LNCaP clone FGC (cell line): ENCODE results near the gene SLC2A14.
"Not testable (repeated sequence)": the region's sequence is repeated elsewhere in the genome, so short reads cannot be mapped to it uniquely, and the experiment has no call there.

Source experiments
- DNase-seq: peaks from one replicate; pipeline ENCODE4 v3.0.0-alpha.2; 2011; ENCODE audit warnings: low read depth
- H3K4me3 ChIP-seq: 2 replicates; pipeline ENCODE4 v1.5.1; 2011; ENCODE audit warnings: mild to moderate bottlenecking, low read depth, low read length, control low read depth
- TF ChIP-seq, protein P1 (sequence below): IDR thresholded peaks from 2 replicates; pipeline ENCODE4 v1.5.1; 2012; ENCODE audit warnings: mild to moderate bottlenecking; ENCODE audit not compliant: control insufficient read depth, insufficient read depth; ENCODE audit errors: extremely low read depth

SLC2A14 gene

GRCh38 chr12:7787574-7788293 lies 85.0 kb downstream of the SLC2A14 start:
- H3K4me3 ChIP-seq = no peak overlapping the region
- DNase-seq = no peak
- TF ChIP-seq, protein P1, sequence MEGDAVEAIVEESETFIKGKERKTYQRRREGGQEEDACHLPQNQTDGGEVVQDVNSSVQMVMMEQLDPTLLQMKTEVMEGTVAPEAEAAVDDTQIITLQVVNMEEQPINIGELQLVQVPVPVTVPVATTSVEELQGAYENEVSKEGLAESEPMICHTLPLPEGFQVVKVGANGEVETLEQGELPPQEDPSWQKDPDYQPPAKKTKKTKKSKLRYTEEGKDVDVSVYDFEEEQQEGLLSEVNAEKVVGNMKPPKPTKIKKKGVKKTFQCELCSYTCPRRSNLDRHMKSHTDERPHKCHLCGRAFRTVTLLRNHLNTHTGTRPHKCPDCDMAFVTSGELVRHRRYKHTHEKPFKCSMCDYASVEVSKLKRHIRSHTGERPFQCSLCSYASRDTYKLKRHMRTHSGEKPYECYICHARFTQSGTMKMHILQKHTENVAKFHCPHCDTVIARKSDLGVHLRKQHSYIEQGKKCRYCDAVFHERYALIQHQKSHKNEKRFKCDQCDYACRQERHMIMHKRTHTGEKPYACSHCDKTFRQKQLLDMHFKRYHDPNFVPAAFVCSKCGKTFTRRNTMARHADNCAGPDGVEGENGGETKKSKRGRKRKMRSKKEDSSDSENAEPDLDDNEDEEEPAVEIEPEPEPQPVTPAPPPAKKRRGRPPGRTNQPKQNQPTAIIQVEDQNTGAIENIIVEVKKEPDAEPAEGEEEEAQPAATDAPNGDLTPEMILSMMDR = no peak

- H3K4me3 ChIP-seq = no peak overlapping the region
- TF ChIP-seq, protein P1 = no peak
- DNase-seq = no peak
These were observed 88.0 kb downstream of the SLC2A14 start for GRCh38 chr12:7784701-7785100.

DNA sequence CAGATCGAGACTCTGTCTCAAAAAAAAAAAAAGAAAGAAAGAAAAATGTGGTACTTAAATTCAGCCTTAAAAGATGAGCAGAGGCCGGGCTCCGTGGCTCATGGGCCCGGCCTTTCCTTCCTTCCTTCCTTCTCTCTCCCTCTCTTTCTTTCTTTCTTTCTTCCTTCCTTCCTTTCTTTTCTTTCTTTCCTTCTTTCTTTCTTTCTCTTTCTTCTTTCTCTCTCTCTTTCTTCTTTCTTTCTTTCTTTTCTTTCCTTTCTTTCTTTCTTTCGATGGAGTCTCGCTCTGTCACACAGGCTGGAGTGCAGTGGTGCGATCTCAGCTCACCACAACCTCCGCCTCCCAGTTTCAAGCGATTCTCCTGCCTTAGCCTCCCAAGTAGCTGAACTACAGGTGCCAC lies 89.3 kb downstream of the SLC2A14 start:
- not testable (repeated sequence) for H3K4me3 ChIP-seq, DNase-seq

- DNase-seq = no peak
- TF ChIP-seq, protein P1 = no peak
- H3K4me3 ChIP-seq = no peak overlapping the region
These were observed 90.7 kb downstream of the SLC2A14 start for GRCh38 chr12:7782055-7782454.

GRCh38 chr12:7781274-7781673 lies 91.4 kb downstream of the SLC2A14 start:
- no peak for DNase-seq
- TF ChIP-seq, protein P1 = no peak
- H3K4me3 ChIP-seq = no peak overlapping the region

GRCh38 chr12:7769999-7770398 lies 102.7 kb downstream of the SLC2A14 start:
- TF ChIP-seq, protein P1 = no peak
- no peak for DNase-seq
- H3K4me3 ChIP-seq = no peak overlapping the region
